ENCODE data around the gene FANCC. TPM values are rescaled to one million over a fixed set of nuclear protein-coding genes. Genes with fewer than 3 reads are reported as not detected.

FANCC gene
- total and polyA plus RNA-seq, 2 of the 13 experiments (the other 11 are each of a cell fraction or from before 2014, with no cell fraction given) = 7.4 to 8.6 TPM

GRCh38 chr9:95317119-95317892 is at the start of gene FANCC (continued):
- TF ChIP-seq, protein P1, sequence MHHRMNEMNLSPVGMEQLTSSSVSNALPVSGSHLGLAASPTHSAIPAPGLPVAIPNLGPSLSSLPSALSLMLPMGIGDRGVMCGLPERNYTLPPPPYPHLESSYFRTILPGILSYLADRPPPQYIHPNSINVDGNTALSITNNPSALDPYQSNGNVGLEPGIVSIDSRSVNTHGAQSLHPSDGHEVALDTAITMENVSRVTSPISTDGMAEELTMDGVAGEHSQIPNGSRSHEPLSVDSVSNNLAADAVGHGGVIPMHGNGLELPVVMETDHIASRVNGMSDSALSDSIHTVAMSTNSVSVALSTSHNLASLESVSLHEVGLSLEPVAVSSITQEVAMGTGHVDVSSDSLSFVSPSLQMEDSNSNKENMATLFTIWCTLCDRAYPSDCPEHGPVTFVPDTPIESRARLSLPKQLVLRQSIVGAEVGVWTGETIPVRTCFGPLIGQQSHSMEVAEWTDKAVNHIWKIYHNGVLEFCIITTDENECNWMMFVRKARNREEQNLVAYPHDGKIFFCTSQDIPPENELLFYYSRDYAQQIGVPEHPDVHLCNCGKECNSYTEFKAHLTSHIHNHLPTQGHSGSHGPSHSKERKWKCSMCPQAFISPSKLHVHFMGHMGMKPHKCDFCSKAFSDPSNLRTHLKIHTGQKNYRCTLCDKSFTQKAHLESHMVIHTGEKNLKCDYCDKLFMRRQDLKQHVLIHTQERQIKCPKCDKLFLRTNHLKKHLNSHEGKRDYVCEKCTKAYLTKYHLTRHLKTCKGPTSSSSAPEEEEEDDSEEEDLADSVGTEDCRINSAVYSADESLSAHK (CRISPR knock-in tag; IDR thresholded peaks at IDR 0.05; ENCODE audit: borderline replicate concordance) = no peak
- TF ChIP-seq THAP9 (CRISPR knock-in tag; IDR thresholded peaks at IDR 0.05; ENCODE audit: borderline replicate concordance) = peak; percentile 63; the same call in 1 of the 2 replicates
- peak; percentile 11 for TF ChIP-seq HNF4A (CRISPR knock-in tag; IDR thresholded peaks at IDR 0.05)
- 0 out of 2 replicates have a peak, but pooled peaks have one; percentile 13 for TF ChIP-seq NR2F2 (IDR thresholded peaks at IDR 0.05; ENCODE audit: borderline replicate concordance, low read depth)
- no peak; the same call in 1 of the 2 replicates for TF ChIP-seq ZBTB7B (CRISPR knock-in tag; IDR thresholded peaks at IDR 0.05)
- TF ChIP-seq ZNF354B (CRISPR knock-in tag; IDR thresholded peaks at IDR 0.05) = no peak
- no peak for TF ChIP-seq TEAD2 (CRISPR knock-in tag; IDR thresholded peaks at IDR 0.05)
- TF ChIP-seq CBFB (CRISPR knock-in tag; IDR thresholded peaks at IDR 0.05) = peak; percentile 68; the same call in 1 of the 2 replicates
- TF ChIP-seq ZNF232 (CRISPR knock-in tag; IDR thresholded peaks at IDR 0.05; ENCODE audit: borderline replicate concordance) = no peak; the same call in none of the 2 replicates
- no peak for TF ChIP-seq ZNF660 (CRISPR knock-in tag; IDR thresholded peaks at IDR 0.05; ENCODE audit: borderline replicate concordance, low read depth)
- no peak; the same call in 1 of the 2 replicates for TF ChIP-seq ZBTB3 (CRISPR knock-in tag; IDR thresholded peaks at IDR 0.05; ENCODE audit: borderline replicate concordance, low read depth)
- peak; percentile 48; the same call in 1 of the 2 replicates for TF ChIP-seq KLF12 (CRISPR knock-in tag; IDR thresholded peaks at IDR 0.05; ENCODE audit: borderline replicate concordance)
- no peak for TF ChIP-seq ZFP37 (CRISPR knock-in tag; IDR thresholded peaks at IDR 0.05; ENCODE audit: borderline replicate concordance)
- TF ChIP-seq AHDC1 (CRISPR knock-in tag; IDR thresholded peaks at IDR 0.05; ENCODE audit: borderline replicate concordance) = peak; percentile 67; the same call in 1 of the 2 replicates
- TF ChIP-seq RBM39 (IDR thresholded peaks at IDR 0.05; ENCODE audit: low read depth, low read length, poor library complexity, severe bottlenecking) = peak; percentile 82
- peak; percentile 79 for TF ChIP-seq PHF21A (CRISPR knock-in tag; IDR thresholded peaks at IDR 0.05)
- TF ChIP-seq ATF7-NPFF (CRISPR knock-in tag; IDR thresholded peaks at IDR 0.05; ENCODE audit: low read depth) = peak; percentile 72; the same call in 1 of the 2 replicates
